Activated CD4-positive, alpha-beta T cell treated with anti-CD3 and anti-CD28 coated beads for 24 hours (primary cell): Measurements from ENCODE around the gene HMX1.

Experiments
- DNase-seq, 2 donors: peaks; one replicate each; pipeline ENCODE4 v3.0.0-alpha.2; 2020; ENCODE audit warnings: low read depth in 2 of 2

The HMX1 gene

DNA sequence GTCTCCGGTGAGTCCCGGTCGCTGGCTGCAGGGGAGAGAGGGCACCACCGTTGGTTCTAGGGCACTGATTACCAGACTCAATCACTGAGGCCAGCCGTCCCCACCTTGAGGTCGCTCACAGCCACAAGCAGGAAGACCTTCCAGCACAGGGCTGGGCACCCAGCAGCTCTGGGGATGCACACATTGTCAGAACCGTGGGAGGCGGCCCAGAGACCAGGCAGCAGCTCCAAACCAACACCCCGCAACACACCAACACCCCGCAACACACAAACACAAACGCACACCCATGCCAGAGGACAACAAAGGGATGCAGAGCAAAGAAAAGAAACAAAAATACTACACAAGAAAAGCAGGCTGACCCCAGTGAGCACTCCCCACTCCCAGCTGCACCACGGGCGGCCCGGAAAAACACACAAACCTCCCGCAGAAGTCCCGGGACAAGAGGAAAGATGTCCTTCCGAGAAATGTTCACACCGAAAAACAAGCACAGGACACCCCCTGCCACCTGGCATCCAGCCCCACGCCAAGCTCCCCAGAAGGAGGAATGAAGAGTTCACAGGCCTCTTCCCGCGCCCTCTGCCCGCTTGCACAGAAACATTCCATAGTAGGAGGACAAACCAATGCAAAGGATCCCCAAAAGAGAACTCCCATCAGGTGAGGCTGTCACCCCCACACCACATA is 3.2 kb downstream of the HMX1 start:
- no peak for DNase-seq

DNA sequence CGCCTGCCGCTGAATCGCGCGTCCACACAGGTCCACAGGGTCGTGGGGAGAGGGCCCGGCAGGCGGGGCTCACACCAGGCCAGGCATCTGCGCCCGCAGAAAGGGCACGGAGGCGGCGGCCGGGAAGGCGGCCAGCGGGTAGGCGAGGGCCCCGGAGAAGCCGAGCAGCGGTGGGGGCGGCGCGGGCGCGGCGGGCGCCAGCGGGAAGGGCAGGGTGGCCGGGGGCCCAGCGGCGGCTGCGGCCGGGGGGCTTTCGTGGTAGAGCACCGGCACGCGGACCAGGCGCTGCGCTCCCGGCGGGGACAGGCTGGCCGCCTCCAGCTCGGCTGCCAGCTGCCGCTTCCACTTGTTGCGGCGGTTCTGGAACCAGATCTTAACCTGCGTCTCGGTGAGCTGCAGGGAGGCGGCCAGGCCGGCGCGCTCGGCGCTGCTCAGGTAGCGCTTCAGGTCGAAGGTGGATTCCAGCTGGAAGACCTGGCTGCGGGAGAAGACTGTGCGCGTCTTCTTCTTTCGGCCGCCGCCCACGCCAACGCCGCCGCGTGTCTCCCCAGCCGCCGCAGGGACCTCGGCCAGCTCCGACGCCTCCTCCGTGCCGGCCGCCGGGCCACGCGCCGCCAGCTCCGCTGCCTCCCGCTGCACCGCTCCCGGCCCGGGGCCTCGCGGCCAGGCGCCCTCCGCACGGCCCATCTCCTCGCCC is 3.9 kb downstream of the HMX1 start:
- DNase-seq = no peak

- DNase-seq = no peak
Measured at GRCh38 chr4:8866828-8867623, 4.6 kb downstream of the HMX1 start.

DNA sequence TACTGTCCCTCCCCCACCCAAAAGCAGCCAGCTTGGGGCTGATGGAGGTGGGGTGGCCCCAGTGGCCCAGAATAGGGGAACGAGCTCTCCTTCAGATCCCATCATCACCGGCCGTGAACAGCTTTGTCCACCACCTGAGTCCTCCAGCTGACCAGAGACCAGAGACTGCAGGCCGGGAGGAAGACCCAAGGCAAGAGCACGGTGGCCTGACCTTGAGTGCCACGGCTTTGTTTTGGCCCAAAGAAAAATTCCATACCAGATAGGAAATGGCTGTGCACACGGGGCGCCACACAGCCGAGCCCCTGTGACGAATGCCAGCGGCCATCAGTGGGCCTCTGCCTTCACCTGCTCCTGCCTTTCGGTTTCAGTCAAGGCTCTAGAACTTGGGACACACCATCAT is 5.2 kb downstream of the HMX1 start:
- DNase-seq = no peak

DNA sequence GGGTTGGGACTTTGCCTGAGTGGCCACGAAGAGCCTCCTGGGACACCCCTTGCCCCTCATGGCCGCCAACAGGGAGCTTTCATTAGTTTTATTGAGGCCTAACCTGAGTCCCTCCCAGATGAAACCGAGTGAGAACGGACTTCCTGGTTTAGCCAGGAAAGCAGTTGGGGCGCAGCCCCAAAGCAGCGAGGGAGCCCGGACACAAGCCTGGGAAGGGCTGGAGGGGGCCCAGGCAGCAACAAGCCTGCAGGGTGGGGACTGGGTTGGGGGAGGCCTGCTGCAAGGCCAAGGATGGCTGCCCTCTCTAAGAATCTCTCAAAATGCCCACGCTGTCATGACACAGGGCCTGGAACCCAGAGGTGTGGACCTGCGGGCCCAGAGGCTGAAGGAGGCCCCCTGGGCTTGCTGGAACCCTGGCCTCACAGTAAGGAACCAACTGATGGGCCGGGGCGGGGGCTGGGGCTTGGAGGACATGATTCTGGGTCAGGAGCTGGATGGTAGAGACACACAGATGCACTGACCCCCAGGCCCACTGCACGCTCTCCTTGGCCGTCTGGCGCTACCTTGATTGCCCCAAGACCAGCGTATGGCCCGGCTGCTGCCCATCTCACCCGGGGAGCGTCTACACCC is 5.8 kb downstream of the HMX1 start:
- DNase-seq = no peak

GRCh38 chr4:8864912-8865680 is 6.5 kb downstream of the HMX1 start:
- DNase-seq = no peak

- no peak for DNase-seq
Measured at GRCh38 chr4:8863686-8864682, 7.7 kb downstream of the HMX1 start.

GRCh38 chr4:8862800-8863685 is 8.6 kb downstream of the HMX1 start:
- no peak for DNase-seq

- no peak for DNase-seq
Measured at GRCh38 chr4:8862334-8862733, 9.3 kb downstream of the HMX1 start.

DNA sequence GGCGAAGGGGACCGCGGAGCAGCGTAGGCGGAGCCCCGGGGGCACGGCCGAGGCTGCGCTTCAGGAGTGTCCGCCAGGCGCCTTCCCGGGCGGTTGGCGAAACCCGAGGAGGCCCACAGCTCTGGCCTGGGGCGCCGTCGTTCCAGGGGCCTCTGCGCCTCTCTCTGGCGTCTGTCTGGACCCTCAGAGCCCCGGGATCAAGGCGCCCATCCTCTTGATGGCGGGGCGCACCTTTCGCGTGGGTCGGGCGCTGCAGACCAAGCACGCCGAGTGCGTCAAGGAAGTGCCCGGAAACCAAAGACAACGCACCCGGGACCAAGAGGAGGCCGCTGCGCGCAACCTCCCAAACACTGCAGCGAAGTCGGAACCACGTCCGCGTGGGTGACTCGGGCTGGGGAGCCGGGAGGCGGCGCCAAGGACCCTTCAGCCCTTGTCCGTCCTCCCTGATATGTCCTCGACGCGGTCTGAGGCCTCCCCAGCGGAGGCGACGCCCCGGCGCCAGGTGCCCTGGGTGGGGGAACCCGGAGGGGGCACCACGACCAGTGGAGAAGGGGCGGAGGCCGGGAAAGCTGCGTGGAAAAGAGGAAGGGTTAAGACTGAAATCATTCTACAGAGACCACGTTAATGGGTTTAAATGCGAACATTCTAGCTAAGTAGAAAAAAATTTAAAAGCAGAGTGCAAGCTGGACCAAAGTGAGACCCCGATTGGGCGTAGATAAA is 9.9 kb downstream of the HMX1 start:
- no peak for DNase-seq

DNA sequence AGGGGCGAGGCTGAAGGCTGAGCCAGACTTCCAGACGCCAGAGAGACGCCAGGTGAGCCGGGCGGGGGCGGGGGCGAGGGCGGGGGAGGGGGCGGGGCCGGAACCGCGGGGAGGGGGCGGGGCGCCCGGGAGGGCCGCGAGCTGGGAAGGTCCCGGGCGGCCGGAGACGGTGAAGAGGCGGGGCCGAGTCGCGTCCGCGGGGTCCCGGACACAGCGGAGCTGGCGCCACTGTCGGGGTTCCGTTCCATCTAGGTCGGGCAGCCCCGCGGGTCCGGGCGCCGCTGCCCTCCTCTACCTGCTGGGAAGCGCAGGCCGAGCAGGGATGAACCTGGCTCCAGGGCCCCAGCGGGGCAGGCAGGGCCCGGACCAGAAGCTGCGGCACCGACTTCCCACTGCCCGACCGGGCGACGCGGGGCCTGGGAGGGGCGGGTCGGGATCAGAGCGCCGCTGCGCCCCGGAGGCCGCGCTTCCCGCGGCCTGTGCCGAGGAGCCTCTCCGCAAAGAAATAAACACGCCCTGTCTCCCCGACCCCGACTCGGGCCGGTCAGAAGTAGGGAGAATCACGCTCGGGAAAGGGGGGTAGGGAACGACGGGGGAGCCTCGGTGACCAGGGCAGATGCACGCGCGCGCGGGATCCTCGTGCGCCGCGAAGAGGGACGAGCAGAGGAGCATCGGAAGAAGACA is 10.6 kb downstream of the HMX1 start:
- DNase-seq = no peak

GRCh38 chr4:8860096-8860891 is 11.3 kb downstream of the HMX1 start:
- no peak for DNase-seq

DNA sequence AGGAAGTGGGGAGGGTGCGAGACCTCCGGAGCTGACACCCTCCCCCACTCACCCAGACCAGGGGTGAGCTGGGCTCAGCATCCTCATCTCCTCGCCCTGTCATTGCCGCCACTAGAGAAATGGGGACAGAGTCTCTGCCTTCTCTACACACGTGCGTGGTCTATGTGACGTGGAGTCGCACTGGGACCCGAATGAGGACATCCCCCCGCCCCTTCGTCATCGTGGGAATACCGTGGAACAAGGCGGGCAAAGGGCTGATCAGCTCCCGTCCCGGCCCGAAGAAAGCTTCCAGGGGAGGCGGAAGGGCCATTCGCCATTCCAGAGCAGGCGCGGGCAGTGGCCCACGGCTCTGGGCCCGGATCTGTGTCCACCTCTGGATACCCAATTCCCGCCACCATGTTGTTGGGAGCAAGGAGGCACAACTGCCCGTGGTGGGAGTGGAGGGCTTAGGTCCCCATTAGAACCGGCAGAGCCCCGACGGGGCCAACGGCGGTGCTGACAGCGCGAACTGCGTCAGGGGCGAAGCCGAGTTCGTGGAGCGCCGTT is 12.0 kb downstream of the HMX1 start:
- DNase-seq = no peak

DNA sequence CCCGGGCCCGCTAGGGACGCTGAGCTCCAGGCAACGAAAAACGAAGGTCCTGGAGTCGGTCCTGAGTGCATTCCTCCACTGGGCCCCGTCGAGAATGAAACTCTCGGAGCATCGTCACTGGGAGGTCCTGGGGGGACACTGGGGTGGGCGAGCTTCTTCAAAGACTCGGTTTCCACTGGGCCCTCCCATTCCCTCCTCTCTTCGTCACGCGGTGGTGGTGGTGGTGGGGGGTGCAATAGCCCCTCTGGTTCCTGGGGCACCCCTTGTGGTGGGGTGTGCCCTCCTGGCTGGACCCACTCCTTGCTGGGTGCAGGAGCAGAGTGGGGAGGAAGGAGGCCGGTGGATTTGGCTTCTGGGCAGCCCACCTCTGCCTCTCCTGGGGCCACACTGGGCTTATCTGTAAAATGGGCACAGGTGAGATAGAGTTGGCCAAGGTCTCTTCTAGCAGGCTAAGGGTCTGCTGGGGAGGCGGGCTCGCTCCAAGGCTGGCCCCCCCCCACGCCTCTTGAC is 12.9 kb downstream of the HMX1 start:
- no peak for DNase-seq

DNA sequence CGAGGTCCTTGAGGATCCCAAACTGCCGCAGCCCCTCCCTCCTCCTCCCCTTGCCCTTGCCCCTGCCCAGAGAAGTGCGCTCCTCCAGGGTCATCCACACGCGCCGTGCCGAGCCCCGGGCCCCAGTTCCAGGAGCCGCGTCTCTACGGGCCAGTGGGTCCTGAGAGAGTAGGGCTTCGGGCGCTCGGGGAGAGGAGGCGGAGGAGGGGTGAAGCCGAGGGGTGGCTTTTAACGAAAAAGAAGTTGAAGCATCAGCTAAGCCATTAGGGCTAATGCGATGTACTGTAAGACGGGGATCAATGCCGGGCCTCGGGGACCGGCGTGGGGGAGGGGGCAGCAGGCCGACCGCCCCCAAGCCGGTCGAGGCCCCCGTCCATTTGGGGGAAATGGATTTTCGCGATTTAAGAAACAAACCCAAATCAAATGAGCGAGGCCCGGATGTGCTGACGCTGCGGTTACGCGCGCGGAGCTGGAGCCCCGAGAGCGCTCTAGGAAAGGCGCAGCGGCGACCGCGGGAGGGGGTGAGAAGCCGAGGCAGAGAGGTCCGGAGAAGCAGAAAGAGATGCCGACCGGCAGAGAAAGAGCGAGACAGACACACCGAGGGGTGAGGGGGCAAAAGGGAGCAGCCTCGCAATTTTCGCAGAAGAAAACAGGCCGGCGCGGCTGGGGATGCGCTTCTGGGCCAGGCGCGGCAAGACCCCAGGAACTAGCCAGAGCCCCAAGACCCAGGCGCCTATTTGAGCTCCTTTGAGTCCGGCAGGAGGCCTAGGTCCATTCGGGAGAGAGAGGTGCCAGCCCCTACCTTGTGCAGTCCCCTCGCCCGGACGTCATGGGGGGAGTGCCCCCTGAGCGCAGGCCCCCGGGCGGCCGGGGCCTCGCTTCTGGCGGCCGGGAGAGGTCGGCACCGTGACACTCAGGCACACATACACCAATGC is 13.6 kb downstream of the HMX1 start:
- DNase-seq = no peak
